HCT116 (cell line): ENCODE data around the gene ALKBH7. TPM values are rescaled to one million over a fixed set of nuclear protein-coding genes. Genes with fewer than 3 reads are reported as not detected.

Experiments used
- ATAC-seq: fragments of 200-7000 bp; cut with Tn5 transposase; 2 replicates; pipeline ENCODE4 v1.9.1; 2020; ENCODE audit warnings: mild to moderate bottlenecking, moderate library complexity
- BruUV-seq: library from RNA; stranded (reverse); fragments of 400-500 nt; replicated peaks from 2 replicates; lab custom pipeline; 2021; lab: Mats Ljungman, UMichigan
- CTCF ChIA-PET: fragments of 300-600 bp; sonication (Branson Sonifier 250); formaldehyde crosslinking; loops from one replicate; lab custom pipeline; 2021; ENCODE audit warnings: antibody characterized with exemption; lab: Charles Lee
- POLR2A ChIA-PET: fragments of 300-600, 350-600 bp; sonication (Branson Sonifier 250); formaldehyde crosslinking; loops from one replicate; lab custom pipeline; 2021; ENCODE audit warnings: antibody characterized with exemption; lab: Charles Lee
- RAD21 ChIA-PET, 2 experiments: fragments of 300-600 bp; sonication (Branson Sonifier 250); formaldehyde crosslinking; loops; one replicate each; lab custom pipeline; 2023; ENCODE audit warnings: low total read pairs in 2 of 2; ENCODE audit not compliant: uncharacterized antibody in 2 of 2, unreplicated experiment in 2 of 2, low non-redundant PET in 1 of 2; lab: Charles Lee
- DNase-seq: peaks from one replicate; pipeline ENCODE4 v3.0.0-alpha.2; 2010; ENCODE audit warnings: low read depth, low spot score
- H2AFZ ChIP-seq: fragments of 200-600 bp; shearing (Covaris generic), sonication (generic); 2 replicates; pipeline ENCODE4 v1.6.1; 2017; ENCODE audit warnings: low read depth, mixed run types, mixed read lengths, antibody characterized with exemption, low read length; ENCODE audit not compliant: poor library complexity, severe bottlenecking
- H3K27ac ChIP-seq: 2 replicates; pipeline ENCODE4 v1.5.1; 2012; ENCODE audit warnings: low read depth, low read length
- H3K27me3 ChIP-seq: fragments of 200-600 bp; sonication (generic); 2 replicates; pipeline ENCODE4 v1.6.1; 2016; ENCODE audit warnings: mixed run types, low read length, mixed read lengths; ENCODE audit not compliant: insufficient read depth
- H3K36me3 ChIP-seq, 2 experiments: fragments of 200-500 bp in 1 of 2; fragments of 200-600 bp in 1 of 2; sonication (Bioruptor generic) in 1 of 2; sonication (generic) in 1 of 2; 2 replicates each; pipeline versions ENCODE4 v1.5.1 to v1.6.1; 2014 to 2016; ENCODE audit warnings: low read length in 2 of 2, inconsistent platforms in 1 of 2, mixed read lengths in 1 of 2, mixed run types in 1 of 2; ENCODE audit not compliant: insufficient read depth in 2 of 2, control insufficient read depth in 1 of 2
- H3K4me1 ChIP-seq, 2 experiments: fragments of 200-600 bp in 1 of 2; sonication (generic) in 1 of 2; 2 replicates each; pipeline versions ENCODE4 v1.5.1 to v1.6.1; 2012 to 2017; ENCODE audit warnings: low read length in 2 of 2, inconsistent platforms in 1 of 2, mild to moderate bottlenecking in 1 of 2, mixed read lengths in 1 of 2, mixed run types in 1 of 2, moderate library complexity in 1 of 2; ENCODE audit not compliant: insufficient read depth in 2 of 2, control insufficient read depth in 1 of 2
- H3K4me2 ChIP-seq: fragments of 200-600 bp; sonication (generic); 2 replicates; pipeline ENCODE4 v1.6.1; 2017; ENCODE audit warnings: mixed run types, low read length, mixed read lengths
- H3K4me3 ChIP-seq, 2 experiments: fragments of 200-600 bp in 1 of 2; sonication (generic) in 1 of 2; replicated peaks in 1 of 2; 2 replicates each; pipeline ENCODE4 v1.5.1; 2011 to 2016; ENCODE audit warnings: low read length in 2 of 2, control low read depth in 1 of 2, low read depth in 1 of 2, mild to moderate bottlenecking in 1 of 2, mixed read lengths in 1 of 2, mixed run types in 1 of 2
- H3K79me2 ChIP-seq: fragments of 200-600 bp; sonication (generic); 2 replicates; pipeline ENCODE4 v1.6.1; 2017; ENCODE audit warnings: mild to moderate bottlenecking, mixed run types, low read length, moderate library complexity, mixed read lengths; ENCODE audit not compliant: insufficient read depth
- H3K9ac ChIP-seq: fragments of 200-600 bp; sonication (generic); 2 replicates; pipeline ENCODE4 v1.6.1; 2016; ENCODE audit warnings: low read length, mixed read lengths
- H3K9me2 ChIP-seq: fragments of 200-600 bp; sonication (generic), shearing (Covaris generic); 2 replicates; pipeline ENCODE4 v1.6.1; 2017; ENCODE audit warnings: mixed run types, mild to moderate bottlenecking, moderate library complexity; ENCODE audit not compliant: insufficient read depth
- H3K9me3 ChIP-seq, 2 experiments: fragments of 200-500 bp in 1 of 2; fragments of 200-600 bp in 1 of 2; sonication (Bioruptor generic) in 1 of 2; sonication (generic) in 1 of 2; 2 replicates each; pipeline ENCODE4 v1.6.1; 2014 to 2017; ENCODE audit warnings: low read length in 2 of 2, mixed read lengths in 2 of 2, inconsistent platforms in 1 of 2, low read depth in 1 of 2, mild to moderate bottlenecking in 1 of 2, mixed run types in 1 of 2, moderate library complexity in 1 of 2; ENCODE audit not compliant: control insufficient read depth in 1 of 2, insufficient read depth in 1 of 2
- H4K20me1 ChIP-seq: fragments of 200-600 bp; sonication (generic), shearing (Covaris generic); 2 replicates; pipeline ENCODE4 v1.6.1; 2017; ENCODE audit warnings: mixed run types, mild to moderate bottlenecking, moderate library complexity; ENCODE audit not compliant: insufficient read depth
- ELF1 ChIP-seq: IDR thresholded peaks from 2 replicates; pipeline ENCODE4 v1.6.1; 2012; ENCODE audit warnings: low read depth, borderline replicate concordance
- JUND ChIP-seq: IDR thresholded peaks from 2 replicates; pipeline ENCODE4 v1.6.1; 2012
- POLR2AphosphoS5 ChIP-seq: IDR thresholded peaks from 2 replicates; pipeline ENCODE4 v1.6.1; 2011; ENCODE audit warnings: mild to moderate bottlenecking, low read depth, low read length, moderate library complexity
- RAD21 ChIP-seq: IDR thresholded peaks from 2 replicates; pipeline ENCODE4 v1.6.1; 2012; ENCODE audit warnings: low read depth, mild to moderate bottlenecking
- SIN3A ChIP-seq: IDR thresholded peaks from 2 replicates; pipeline ENCODE4 v1.6.1; 2012; ENCODE audit warnings: low read depth
- TCF7L2 ChIP-seq: IDR thresholded peaks from 2 replicates; pipeline ENCODE4 v1.7.0; 2011; ENCODE audit warnings: borderline replicate concordance, inconsistent platforms; ENCODE audit not compliant: insufficient read depth, insufficient read length; ENCODE audit errors: extremely low read depth
- ZNF274 ChIP-seq: fragments of 200-500 bp; sonication (Bioruptor generic); IDR thresholded peaks from 2 replicates; pipeline ENCODE4 v1.6.1; 2014; ENCODE audit warnings: mild to moderate bottlenecking, low read depth, low read length, inconsistent platforms
- intact Hi-C: fragments of 100-400 bp; cut with micrococcal nuclease; formaldehyde crosslinking; loops from 2 replicates; pipeline ENCODE4 v1.10.0; 2022
- total RNA-seq: library from RNA; stranded (reverse); gene quantifications from one replicate; pipeline ENCODE4 v1.2.1, GENCODE V29; 2021; ENCODE audit not compliant: unreplicated experiment
- TF ChIP-seq, protein P1 (sequence below): IDR thresholded peaks from 2 replicates; pipeline ENCODE4 v1.6.1; 2012; ENCODE audit warnings: low read depth

The ALKBH7 gene
- total RNA-seq, 1 experiment from 2014 or later: 57.1 TPM

DNA sequence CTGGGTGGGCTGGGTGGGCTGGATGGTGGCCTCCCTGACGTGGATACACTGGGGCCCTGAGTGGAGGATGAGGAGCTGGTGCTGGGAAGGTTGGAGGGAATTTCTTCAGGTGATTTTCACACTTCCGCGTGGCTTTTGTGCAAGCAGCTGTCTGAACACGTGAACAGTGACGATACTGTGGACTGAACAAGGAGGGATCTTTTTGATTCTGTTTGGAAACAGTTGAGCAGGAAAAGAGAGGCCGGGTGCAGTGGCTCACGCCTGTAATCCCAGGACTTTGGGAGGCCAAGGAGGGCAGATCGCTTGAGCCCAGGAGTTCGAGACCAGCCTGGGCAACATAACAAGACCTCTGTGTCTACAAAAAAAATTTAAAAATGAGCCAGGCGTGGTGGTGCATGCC is 29.5 kb downstream of the ALKBH7 start:
- no peak for ATAC-seq
- H3K4me3 ChIP-seq: no peak overlapping the region
- no peak overlapping the region for H3K4me2 ChIP-seq
- POLR2A ChIA-PET: interaction anchor here (0.5 kb wide), 1 partner anchor 202 kb away, joined by 4 read pairs; no protein-coding TSS in a partner anchor
- no peaks in the 10 kb centered on the region for H3K27me3 ChIP-seq
- TF ChIP-seq RAD21: no peak
- TF ChIP-seq ZNF274: no peak
- no peak for TF ChIP-seq POLR2AphosphoS5
- no peak for TF ChIP-seq ELF1
- TF ChIP-seq, protein P1, sequence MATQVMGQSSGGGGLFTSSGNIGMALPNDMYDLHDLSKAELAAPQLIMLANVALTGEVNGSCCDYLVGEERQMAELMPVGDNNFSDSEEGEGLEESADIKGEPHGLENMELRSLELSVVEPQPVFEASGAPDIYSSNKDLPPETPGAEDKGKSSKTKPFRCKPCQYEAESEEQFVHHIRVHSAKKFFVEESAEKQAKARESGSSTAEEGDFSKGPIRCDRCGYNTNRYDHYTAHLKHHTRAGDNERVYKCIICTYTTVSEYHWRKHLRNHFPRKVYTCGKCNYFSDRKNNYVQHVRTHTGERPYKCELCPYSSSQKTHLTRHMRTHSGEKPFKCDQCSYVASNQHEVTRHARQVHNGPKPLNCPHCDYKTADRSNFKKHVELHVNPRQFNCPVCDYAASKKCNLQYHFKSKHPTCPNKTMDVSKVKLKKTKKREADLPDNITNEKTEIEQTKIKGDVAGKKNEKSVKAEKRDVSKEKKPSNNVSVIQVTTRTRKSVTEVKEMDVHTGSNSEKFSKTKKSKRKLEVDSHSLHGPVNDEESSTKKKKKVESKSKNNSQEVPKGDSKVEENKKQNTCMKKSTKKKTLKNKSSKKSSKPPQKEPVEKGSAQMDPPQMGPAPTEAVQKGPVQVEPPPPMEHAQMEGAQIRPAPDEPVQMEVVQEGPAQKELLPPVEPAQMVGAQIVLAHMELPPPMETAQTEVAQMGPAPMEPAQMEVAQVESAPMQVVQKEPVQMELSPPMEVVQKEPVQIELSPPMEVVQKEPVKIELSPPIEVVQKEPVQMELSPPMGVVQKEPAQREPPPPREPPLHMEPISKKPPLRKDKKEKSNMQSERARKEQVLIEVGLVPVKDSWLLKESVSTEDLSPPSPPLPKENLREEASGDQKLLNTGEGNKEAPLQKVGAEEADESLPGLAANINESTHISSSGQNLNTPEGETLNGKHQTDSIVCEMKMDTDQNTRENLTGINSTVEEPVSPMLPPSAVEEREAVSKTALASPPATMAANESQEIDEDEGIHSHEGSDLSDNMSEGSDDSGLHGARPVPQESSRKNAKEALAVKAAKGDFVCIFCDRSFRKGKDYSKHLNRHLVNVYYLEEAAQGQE: no peak
- no peak for TF ChIP-seq SIN3A
- no peak for TF ChIP-seq JUND
- no peak for TF ChIP-seq TCF7L2
- H3K9ac ChIP-seq: no peak overlapping the region
- H2AFZ ChIP-seq: no peak overlapping the region
- no peaks in the 10 kb centered on the region for H3K79me2 ChIP-seq
- no peaks in the 10 kb centered on the region for H4K20me1 ChIP-seq
- RAD21 ChIA-PET: no interaction called here
- no peaks in the 10 kb centered on the region for H3K36me3 ChIP-seq
- H3K4me1 ChIP-seq: no peaks in the 10 kb centered on the region
- CTCF ChIA-PET: no interaction called here
- H3K9me2 ChIP-seq: no peaks in the 10 kb centered on the region
- intact Hi-C loops: no loop called here
- H3K27ac ChIP-seq: no peak overlapping the region
- no TSS peak for BruUV-seq
- no peaks in the 10 kb centered on the region for H3K9me3 ChIP-seq
- DNase-seq: no peak
